Karpas-422 (cell line): Measurements from ENCODE around the gene SRC. TPM values are rescaled to one million over a fixed set of nuclear protein-coding genes. Genes with fewer than 3 reads are reported as not detected.

ENCODE experiments used
- DNase-seq: peaks from one replicate; pipeline ENCODE4 v3.0.0-alpha.2; 2015
- H2AFZ ChIP-seq: fragments of 200-600 bp; sonication (generic); 2 replicates; pipeline ENCODE4 v1.6.1; 2014; ENCODE audit warnings: antibody characterized with exemption, low read length, mixed read lengths
- H3K27ac ChIP-seq: fragments of 200-600 bp; sonication (generic); 2 replicates; pipeline ENCODE4 v1.5.1; 2014; ENCODE audit warnings: mild to moderate bottlenecking, low read length, moderate library complexity
- H3K27me3 ChIP-seq: fragments of 200-600 bp; sonication (generic); 2 replicates; pipeline ENCODE4 v1.6.1; 2014; ENCODE audit warnings: low read length, mixed read lengths
- H3K36me3 ChIP-seq: fragments of 200-600 bp; sonication (generic); 2 replicates; pipeline ENCODE4 v1.6.1; 2014; ENCODE audit warnings: low read length, mixed read lengths; ENCODE audit not compliant: insufficient read depth
- H3K4me1 ChIP-seq: fragments of 200-600 bp; sonication (generic); 2 replicates; pipeline ENCODE4 v1.6.1; 2014; ENCODE audit warnings: mild to moderate bottlenecking, low read length, mixed read lengths
- H3K4me2 ChIP-seq: fragments of 200-600 bp; sonication (generic); 2 replicates; pipeline ENCODE4 v1.6.1; 2014; ENCODE audit warnings: low read length, low read depth, mild to moderate bottlenecking; ENCODE audit not compliant: poor library complexity, severe bottlenecking
- H3K4me3 ChIP-seq: fragments of 200-600 bp; sonication (generic); 2 replicates; pipeline ENCODE4 v1.5.1; 2014; ENCODE audit warnings: mild to moderate bottlenecking, antibody characterized with exemption, low read length, mixed read lengths
- H3K79me2 ChIP-seq: fragments of 200-600 bp; sonication (generic); 2 replicates; pipeline ENCODE4 v1.6.1; 2014; ENCODE audit warnings: mild to moderate bottlenecking, low read length, mixed read lengths
- H3K9ac ChIP-seq: fragments of 200-600 bp; sonication (generic); 2 replicates; pipeline ENCODE4 v1.6.0; 2014; ENCODE audit warnings: low read length
- H3K9me2 ChIP-seq: fragments of 200-600 bp; sonication (generic), shearing (Covaris generic); replicated peaks from 2 replicates; pipeline ENCODE4 v1.6.0; 2014; ENCODE audit warnings: mild to moderate bottlenecking, low read length, moderate library complexity; ENCODE audit not compliant: insufficient read depth
- H3K9me3 ChIP-seq: fragments of 300-700, 200-600 bp; sonication (generic); 2 replicates; pipeline ENCODE4 v1.6.1; 2014; ENCODE audit warnings: low read length, mixed read lengths
- H4K20me1 ChIP-seq: fragments of 200-600 bp; sonication (generic); 2 replicates; pipeline ENCODE4 v1.6.1; 2014; ENCODE audit warnings: mild to moderate bottlenecking, antibody characterized with exemption, low read length, low read depth; ENCODE audit not compliant: insufficient read depth
- total RNA-seq: library from RNA; depleted of rRNA; stranded (reverse); fragments of >200 nt; shearing (Covaris generic); gene quantifications from 2 replicates; pipeline ENCODE4 v1.2.3, GENCODE V29; 2014; ENCODE audit warnings: low replicate concordance

The SRC gene
- total RNA-seq, 1 experiment from 2014 or later = 41.5 TPM

DNA sequence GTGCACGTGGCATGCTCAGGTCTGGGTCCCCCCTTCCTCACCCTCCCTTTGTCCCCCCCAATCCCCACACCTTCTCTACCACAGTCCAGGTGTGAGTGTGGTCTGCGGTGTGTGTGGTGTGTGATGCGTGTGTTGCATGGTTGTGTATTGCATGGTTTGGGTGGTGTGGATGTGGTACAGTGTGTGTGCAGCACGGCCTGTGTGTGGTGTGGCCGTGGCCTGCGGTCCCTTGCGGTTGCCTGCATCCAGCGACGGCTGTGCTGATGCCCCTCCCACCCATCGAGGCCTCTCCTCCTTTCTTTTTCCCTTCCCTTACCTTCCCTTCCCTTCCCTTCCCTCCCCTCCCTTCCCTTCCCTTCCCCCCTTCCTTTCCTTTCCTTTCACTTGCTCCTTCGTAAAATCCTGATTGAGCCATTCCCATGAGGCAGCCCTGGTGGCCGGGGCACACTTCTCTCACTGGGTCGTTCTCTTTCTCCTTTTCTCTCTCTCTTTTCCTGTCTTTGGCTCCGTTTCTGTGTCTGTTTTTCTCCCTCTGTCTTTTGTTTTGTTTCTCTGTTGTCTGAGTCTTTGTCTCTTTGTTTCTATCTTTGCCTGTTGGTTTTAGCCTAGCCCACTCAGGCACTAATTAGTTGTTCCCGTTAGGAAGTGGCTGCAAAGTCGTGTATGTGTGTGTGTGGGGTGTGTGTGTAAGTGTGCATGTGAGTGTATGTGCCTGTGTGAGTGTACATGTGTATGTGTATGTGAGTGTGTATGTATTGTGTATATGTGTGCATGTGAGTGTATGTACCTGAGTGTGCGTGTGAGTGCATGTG lies 65.7 kb downstream of the SRC start:
- Histone ChIP-seq H3K4me1 (peaks cover 50% of the 10 kb centered on the region), H2AFZ (no peak overlapping the region), H4K20me1 (no peaks in the 10 kb centered on the region), H3K27me3 (0 out of 2 replicates have a peak, but pooled peaks cover 2% of the 10 kb centered on the region), H3K9me2 (no peaks in the 10 kb centered on the region), H3K4me3 (peak overlapping the region; percentile 52; the same call in 1 of the 2 replicates), H3K79me2 (no peaks in the 10 kb centered on the region), H3K9me3 (no peaks in the 10 kb centered on the region), H3K36me3 (no peaks in the 10 kb centered on the region), H3K27ac (no peak overlapping the region), H3K4me2 (peak overlapping the region; percentile 51), H3K9ac (no peak overlapping the region)
- DNase-seq = no peak

DNA sequence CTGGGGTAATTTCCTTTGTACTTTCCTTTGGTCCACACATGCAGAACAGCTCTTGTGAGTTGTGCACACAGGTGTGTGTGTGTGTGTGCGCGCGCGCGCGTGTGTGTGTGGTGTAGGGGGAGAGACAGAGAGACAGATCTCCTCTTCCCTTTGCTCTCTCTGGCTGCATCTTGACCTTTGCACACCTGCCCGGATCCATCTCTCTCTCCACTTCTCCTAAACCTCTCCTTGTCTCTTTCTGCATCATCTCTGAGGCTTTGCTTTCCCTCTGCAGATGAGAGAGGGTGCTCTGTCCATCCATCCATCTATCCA lies 67.0 kb downstream of the SRC start:
- Histone ChIP-seq H4K20me1 (no peaks in the 10 kb centered on the region), H3K4me3 (no peak overlapping the region), H3K27ac (no peak overlapping the region), H3K9me3 (no peaks in the 10 kb centered on the region), H2AFZ (no peak overlapping the region), H3K9me2 (no peaks in the 10 kb centered on the region), H3K79me2 (no peaks in the 10 kb centered on the region), H3K9ac (no peak overlapping the region), H3K36me3 (no peaks in the 10 kb centered on the region), H3K4me2 (peak overlapping the region; percentile 51), H3K4me1 (peaks cover 37% of the 10 kb centered on the region), H3K27me3 (0 out of 2 replicates have a peak, but pooled peaks cover 2% of the 10 kb centered on the region)
- no peak for DNase-seq

DNA sequence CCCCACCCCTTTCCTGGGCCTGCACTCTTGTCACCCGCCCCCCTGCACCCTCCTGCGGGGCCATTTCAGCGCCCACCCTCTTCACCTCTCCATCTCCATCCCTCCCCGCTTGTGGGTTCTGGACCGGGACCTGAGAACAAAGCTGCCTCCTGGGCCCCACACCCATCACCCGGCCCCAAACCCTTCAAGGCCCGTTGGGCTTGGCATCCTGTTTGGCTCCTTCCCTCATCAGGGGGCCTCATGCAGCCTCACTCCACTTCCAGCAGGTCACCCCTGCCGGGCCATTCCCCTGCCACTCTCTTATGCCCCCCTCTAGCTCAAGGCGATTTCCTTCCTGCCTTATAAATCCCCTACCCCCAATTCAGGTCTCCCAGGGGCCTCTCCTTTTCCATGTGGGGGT lies 67.4 kb downstream of the SRC start:
- Histone ChIP-seq H3K27ac (no peak overlapping the region), H3K4me3 (no peak overlapping the region), H3K36me3 (no peaks in the 10 kb centered on the region), H3K4me1 (peaks cover 33% of the 10 kb centered on the region), H3K9me2 (no peaks in the 10 kb centered on the region), H2AFZ (no peak overlapping the region), H3K27me3 (0 out of 2 replicates have a peak, but pooled peaks cover 2% of the 10 kb centered on the region), H3K9me3 (no peaks in the 10 kb centered on the region), H3K9ac (no peak overlapping the region), H3K4me2 (no peak overlapping the region), H3K79me2 (no peaks in the 10 kb centered on the region), H4K20me1 (no peaks in the 10 kb centered on the region)
- DNase-seq = no peak

DNA sequence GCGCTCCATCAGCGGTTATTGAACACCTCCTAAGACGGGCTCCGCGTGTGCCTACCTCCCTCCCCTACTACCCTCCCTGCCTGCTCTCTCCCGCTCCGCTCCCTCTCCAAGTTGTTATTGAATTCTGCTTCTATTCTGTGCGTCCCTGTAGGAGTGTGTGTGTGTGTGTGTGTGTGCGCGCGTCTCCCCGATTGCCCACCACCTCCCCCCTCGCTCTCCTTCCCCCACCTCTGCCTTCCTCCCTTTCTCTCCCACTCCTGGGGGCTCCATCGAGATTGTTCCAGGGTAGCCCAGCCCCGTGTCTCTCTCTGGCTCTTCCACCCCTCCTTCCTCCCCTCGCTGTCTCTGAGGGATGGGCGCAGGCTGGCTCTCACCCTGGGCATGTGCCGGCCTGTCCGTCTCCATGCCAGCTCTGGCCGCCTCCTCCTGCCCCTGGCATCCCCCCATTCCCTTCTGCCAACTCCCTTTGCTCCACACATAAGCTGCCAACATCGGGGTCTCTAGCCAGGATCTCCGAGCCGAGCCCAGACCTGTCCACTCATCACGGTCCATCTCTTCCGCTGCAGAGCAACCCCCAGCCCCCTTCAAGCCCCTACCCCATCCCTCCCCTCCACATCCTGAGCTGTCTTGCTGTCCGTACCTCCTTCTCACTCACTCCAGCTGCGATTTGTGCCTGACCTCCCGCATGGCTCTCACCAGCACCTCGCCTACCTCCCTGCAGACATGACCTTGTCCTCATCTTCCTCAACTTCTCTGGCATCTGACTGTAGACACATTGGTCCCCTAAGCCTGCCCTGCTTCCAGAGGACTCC lies 68.5 kb downstream of the SRC start:
- H2AFZ ChIP-seq = no peak overlapping the region
- H3K9ac ChIP-seq = no peak overlapping the region
- H3K9me3 ChIP-seq = no peaks in the 10 kb centered on the region
- H3K79me2 ChIP-seq = no peaks in the 10 kb centered on the region
- H3K9me2 ChIP-seq = no peaks in the 10 kb centered on the region
- H3K4me1 ChIP-seq = peaks cover 22% of the 10 kb centered on the region
- H3K4me2 ChIP-seq = no peak overlapping the region
- DNase-seq = no peak
- no peaks in the 10 kb centered on the region for H4K20me1 ChIP-seq
- 0 out of 2 replicates have a peak, but pooled peaks cover 2% of the 10 kb centered on the region for H3K27me3 ChIP-seq
- H3K36me3 ChIP-seq = no peaks in the 10 kb centered on the region
- no peak overlapping the region for H3K27ac ChIP-seq
- no peak overlapping the region for H3K4me3 ChIP-seq

DNA sequence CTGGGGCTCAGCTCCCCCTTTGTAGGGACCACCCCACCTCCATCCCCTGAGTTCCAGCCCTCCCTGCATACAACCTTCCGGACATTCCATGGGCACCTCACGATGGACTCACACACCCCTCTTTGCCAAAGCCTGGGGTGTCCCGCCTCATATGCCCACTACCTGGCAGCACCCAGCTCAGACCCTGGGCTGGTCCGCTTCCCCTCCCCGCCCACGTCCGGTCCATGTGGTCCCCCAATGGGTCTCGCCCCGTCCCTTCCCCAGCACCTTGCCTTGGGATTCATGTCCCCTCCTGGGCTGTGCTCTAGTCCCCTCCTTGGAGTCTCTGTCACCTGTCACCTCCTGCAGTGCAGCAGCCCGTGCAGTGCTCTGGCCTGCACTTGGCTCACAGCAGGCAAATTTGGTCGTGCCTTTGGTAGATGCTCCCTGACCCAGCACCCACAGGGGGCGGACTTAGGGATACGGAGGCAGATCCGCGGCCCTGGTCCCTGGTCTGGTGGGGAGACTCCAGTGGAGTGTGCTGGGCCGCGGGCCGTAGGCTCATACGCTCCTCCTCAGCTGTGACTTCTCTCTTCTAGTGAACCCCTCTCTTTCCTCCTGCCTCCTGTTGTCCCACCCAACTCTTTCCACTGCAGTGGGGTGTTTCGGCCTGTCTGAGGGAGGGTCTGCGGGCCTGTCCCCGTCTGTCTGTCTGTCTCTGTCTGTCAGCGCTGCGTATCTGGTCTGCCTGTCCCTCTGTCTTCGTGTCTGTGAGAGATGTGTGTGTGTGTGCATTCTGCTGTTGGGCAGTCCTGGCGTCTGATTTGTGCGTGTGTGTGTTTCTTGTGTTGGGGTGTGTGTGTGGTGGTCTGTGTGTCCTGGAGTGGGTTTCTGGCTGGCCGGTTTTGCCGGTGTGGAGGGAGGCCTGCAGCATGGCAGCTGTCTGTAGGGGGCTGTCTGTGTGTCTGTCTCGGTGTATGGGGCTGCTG lies 69.5 kb downstream of the SRC start:
- H3K4me1 ChIP-seq = peaks cover 17% of the 10 kb centered on the region
- H4K20me1 ChIP-seq = no peaks in the 10 kb centered on the region
- no peak overlapping the region for H3K9ac ChIP-seq
- no peak overlapping the region for H3K4me3 ChIP-seq
- no peaks in the 10 kb centered on the region for H3K9me3 ChIP-seq
- no peak overlapping the region for H2AFZ ChIP-seq
- DNase-seq = no peak
- H3K4me2 ChIP-seq = no peak overlapping the region
- no peaks in the 10 kb centered on the region for H3K79me2 ChIP-seq
- 0 out of 2 replicates have a peak, but pooled peaks cover 2% of the 10 kb centered on the region for H3K27me3 ChIP-seq
- no peaks in the 10 kb centered on the region for H3K36me3 ChIP-seq
- no peaks in the 10 kb centered on the region for H3K9me2 ChIP-seq
- no peak overlapping the region for H3K27ac ChIP-seq

DNA sequence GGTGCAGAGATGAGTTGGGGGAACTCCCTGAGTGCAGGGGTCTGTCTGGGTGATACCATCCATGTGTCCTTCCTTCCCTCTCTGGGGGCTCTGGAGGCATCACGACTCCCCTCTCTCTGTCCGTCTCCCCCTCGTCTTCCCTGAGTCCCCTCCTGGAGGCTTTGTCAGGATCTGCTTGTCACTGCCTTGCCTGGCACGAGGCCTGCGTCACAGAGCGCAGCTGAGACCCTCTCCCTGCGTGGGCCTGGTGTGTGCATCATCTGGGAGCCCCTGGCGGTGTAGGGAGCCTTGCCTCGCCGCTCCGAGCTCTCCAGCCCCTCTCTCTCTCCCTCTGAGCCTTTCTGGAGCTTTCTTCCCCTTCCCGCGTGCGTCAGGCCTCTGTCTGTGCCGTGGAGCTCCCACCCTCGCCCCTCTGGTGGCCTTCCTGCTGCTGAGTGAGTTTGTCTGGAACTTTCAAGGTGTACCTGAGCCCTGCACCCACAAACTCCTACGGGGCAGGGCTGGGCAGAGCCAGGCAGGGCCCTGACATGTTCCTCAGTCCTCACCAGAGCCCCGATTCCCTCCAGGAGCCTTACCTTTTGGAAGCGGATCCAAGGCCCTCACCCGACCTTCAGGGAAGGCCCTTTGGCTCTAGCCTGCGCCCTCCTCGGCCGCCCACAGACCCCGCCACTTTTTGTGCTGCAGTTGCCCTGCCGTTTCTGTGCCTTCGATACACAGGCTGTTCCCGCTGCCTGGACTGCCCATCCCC lies 70.3 kb downstream of the SRC start:
- H3K9me2 ChIP-seq = no peaks in the 10 kb centered on the region
- no peak overlapping the region for H3K27ac ChIP-seq
- H3K4me1 ChIP-seq = peaks cover 17% of the 10 kb centered on the region
- no peak for DNase-seq
- H3K4me3 ChIP-seq = no peak overlapping the region
- H3K79me2 ChIP-seq = no peaks in the 10 kb centered on the region
- no peak overlapping the region for H3K9ac ChIP-seq
- H3K27me3 ChIP-seq = 0 out of 2 replicates have a peak, but pooled peaks cover 2% of the 10 kb centered on the region
- no peaks in the 10 kb centered on the region for H4K20me1 ChIP-seq
- no peaks in the 10 kb centered on the region for H3K36me3 ChIP-seq
- H3K4me2 ChIP-seq = no peak overlapping the region
- no peak overlapping the region for H2AFZ ChIP-seq
- H3K9me3 ChIP-seq = no peaks in the 10 kb centered on the region

DNA sequence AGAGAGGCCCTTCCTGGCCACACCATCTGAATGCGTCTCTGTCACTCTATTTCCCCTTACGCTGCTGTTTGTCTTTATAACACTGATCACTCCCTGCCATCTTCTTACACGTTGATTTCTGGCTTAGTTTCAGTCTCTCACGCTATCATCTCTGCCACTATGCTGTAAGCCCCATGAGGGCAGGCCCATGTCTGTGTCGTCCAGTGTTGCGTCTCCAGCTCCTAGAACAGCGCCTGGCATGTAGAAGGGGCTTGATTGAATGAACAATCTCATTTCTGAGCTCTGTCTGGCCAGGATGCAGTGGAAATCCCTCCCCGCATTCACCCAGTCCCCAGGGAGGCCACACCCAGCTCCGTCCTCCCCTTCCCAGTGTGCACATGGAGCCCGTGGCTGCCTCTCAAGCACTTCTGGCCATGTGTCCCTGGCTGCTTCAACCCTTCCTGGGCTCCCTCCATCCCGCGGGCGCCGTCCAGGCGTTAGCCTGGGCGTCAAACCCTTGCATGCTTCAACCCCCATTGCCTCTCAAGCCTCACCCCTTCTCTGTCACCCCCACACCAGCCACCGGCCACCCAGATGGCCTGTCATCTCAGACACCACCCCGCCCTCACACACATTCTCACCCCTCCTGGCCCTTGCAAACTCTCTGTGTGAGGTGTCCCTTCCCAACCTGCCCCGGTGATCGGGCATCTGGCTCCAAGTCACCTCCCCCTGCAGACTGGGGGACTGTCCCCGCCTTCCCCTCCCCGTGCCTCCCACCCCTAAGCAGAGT lies 71.1 kb downstream of the SRC start:
- Histone ChIP-seq H4K20me1 (no peaks in the 10 kb centered on the region), H3K4me3 (no peak overlapping the region), H3K9ac (no peak overlapping the region), H2AFZ (no peak overlapping the region), H3K27me3 (no peaks in the 10 kb centered on the region), H3K9me3 (no peaks in the 10 kb centered on the region), H3K4me1 (peaks cover 13% of the 10 kb centered on the region), H3K36me3 (no peaks in the 10 kb centered on the region), H3K4me2 (no peak overlapping the region), H3K9me2 (no peaks in the 10 kb centered on the region), H3K27ac (no peak overlapping the region), H3K79me2 (no peaks in the 10 kb centered on the region)
- no peak for DNase-seq
